GM18517 (cell line): ENCODE results near the gene NKX1-2.
"Not testable (repeated sequence)": the region's sequence is repeated elsewhere in the genome, so short reads cannot be mapped to it uniquely, and the experiment has no call there.

Experiments used
- ATAC-seq: cut with Tn5 transposase; IDR thresholded peaks from one replicate; pipeline ENCODE4 v1.9.1; 2021; ENCODE audit warnings: mild to moderate bottlenecking, moderate library complexity; ENCODE audit not compliant: unreplicated experiment

Gene NKX1-2

GRCh38 chr10:124453960-124454610 is 4.2 kb upstream of the NKX1-2 start:
- ATAC-seq, result no peak

- ATAC-seq, result no peak
These were observed 1.4 kb upstream of the NKX1-2 start for GRCh38 chr10:124451276-124451675.

GRCh38 chr10:124450783-124451057 is 885 bp upstream of the NKX1-2 start:
- ATAC-seq, result no peak

- no peak for ATAC-seq
These were observed 444 bp downstream of the NKX1-2 start for GRCh38 chr10:124449170-124450011.

GRCh38 chr10:124448696-124449169 is 1.1 kb downstream of the NKX1-2 start:
- no peak for ATAC-seq

- no peak for ATAC-seq
These were observed 1.9 kb downstream of the NKX1-2 start for GRCh38 chr10:124447751-124448466.

GRCh38 chr10:124446830-124447750 is 2.7 kb downstream of the NKX1-2 start:
- ATAC-seq, result no peak

GRCh38 chr10:124441694-124442093 is 8.1 kb downstream of the NKX1-2 start:
- not testable (repeated sequence) for ATAC-seq

GRCh38 chr10:124436191-124436638 is 13.6 kb downstream of the NKX1-2 start:
- peak; percentile 83 for ATAC-seq

- ATAC-seq, result not testable (repeated sequence)
These were observed 14.2 kb downstream of the NKX1-2 start for GRCh38 chr10:124435683-124436082.

GRCh38 chr10:124433461-124433860 is 16.4 kb downstream of the NKX1-2 start:
- ATAC-seq, result no peak

GRCh38 chr10:124430077-124430476 is 19.8 kb downstream of the NKX1-2 start:
- ATAC-seq, result no peak

GRCh38 chr10:124429576-124429975 is 20.3 kb downstream of the NKX1-2 start:
- no peak for ATAC-seq

GRCh38 chr10:124428207-124428777 is 21.5 kb downstream of the NKX1-2 start:
- ATAC-seq, result no peak

- ATAC-seq, result no peak
These were observed 24.4 kb downstream of the NKX1-2 start for GRCh38 chr10:124425227-124425962.

- no peak for ATAC-seq
These were observed 26.0 kb downstream of the NKX1-2 start for GRCh38 chr10:124423813-124424212.

GRCh38 chr10:124422742-124423141 is 27.1 kb downstream of the NKX1-2 start:
- no peak for ATAC-seq

GRCh38 chr10:124420254-124420653 is 29.6 kb downstream of the NKX1-2 start:
- no peak for ATAC-seq

- no peak for ATAC-seq
These were observed 30.2 kb downstream of the NKX1-2 start for GRCh38 chr10:124419635-124420034.
